HepG2 (cell line): ENCODE data around the gene HBS1L. TPM values are rescaled to one million over a fixed set of nuclear protein-coding genes. Genes with fewer than 3 reads are reported as not detected.

Experiments
- ATAC-seq: fragments of 200-7000 bp; cut with Tn5 transposase; 3 replicates; pipeline ENCODE4 v1.9.1; 2020; ENCODE audit warnings: mild to moderate bottlenecking, moderate library complexity
- BruUV-seq: library from RNA; stranded (reverse); fragments of 400-500 nt; replicated peaks from 2 replicates; lab custom pipeline; 2021; lab: Mats Ljungman, UMichigan
- CTCF ChIA-PET: fragments of 300-600 bp; formaldehyde crosslinking; extraction: SDS; loops from one replicate; lab custom pipeline; 2021; ENCODE audit warnings: low total read pairs, inconsistent platforms, low intra/inter-chr PET ratio; lab: Yijun Ruan, JAX
- POLR2A ChIA-PET: fragments of 350-600 bp; sonication (Branson Sonifier 250); formaldehyde crosslinking; loops from one replicate; lab custom pipeline; 2020; ENCODE audit warnings: antibody characterized with exemption, inconsistent platforms; lab: Yijun Ruan, JAX
- DNase-seq: peaks from one replicate; pipeline ENCODE4 v3.0.0-alpha.2; 2015; ENCODE audit warnings: low spot score
- FAIRE-seq: peaks from 3 replicates; lab custom pipeline; 2011; peaks lifted over from hg19 to GRCh38; lab: Jason Lieb, UNC
- H2AFZ ChIP-seq: one replicate; pipeline ENCODE4 v1.6.1; 2011; ENCODE audit warnings: low read length, inconsistent platforms
- H3K27ac ChIP-seq: fragments of 300-600 bp; 3 replicates; pipeline ENCODE4 v1.8.0; 2011; ENCODE audit warnings: mixed run types, mild to moderate bottlenecking, mixed read lengths, low read length, inconsistent platforms; ENCODE audit not compliant: insufficient read depth; ENCODE audit errors: extremely low read length
- H3K27me3 ChIP-seq, 2 experiments: fragments of 200-600 bp in 1 of 2; 2 replicates in 1 of 2; 3 replicates in 1 of 2; pipeline versions ENCODE4 v1.6.0 to v1.8.0; 2011; ENCODE audit warnings: low read length in 2 of 2, mild to moderate bottlenecking in 2 of 2, moderate library complexity in 2 of 2, inconsistent platforms in 1 of 2; ENCODE audit not compliant: insufficient read depth in 2 of 2, control insufficient read depth in 1 of 2
- H3K36me3 ChIP-seq, 2 experiments: fragments of 200-600 bp in 1 of 2; replicated peaks in 1 of 2; 2 replicates in 1 of 2; 3 replicates in 1 of 2; pipeline versions ENCODE4 v1.5.1 to v1.8.0; 2011; ENCODE audit warnings: low read length in 2 of 2, inconsistent platforms in 1 of 2; ENCODE audit not compliant: insufficient read depth in 2 of 2, control insufficient read depth in 1 of 2
- H3K4me1 ChIP-seq: 2 replicates; pipeline ENCODE4 v1.5.1; 2012; ENCODE audit warnings: low read length, inconsistent platforms; ENCODE audit not compliant: insufficient read depth
- H3K4me2 ChIP-seq: 2 replicates; pipeline ENCODE4 v1.6.0; 2011; ENCODE audit warnings: low read depth, low read length, inconsistent platforms
- H3K4me3 ChIP-seq, 3 experiments: fragments of 200-600 bp in 1 of 3; sonication (generic), shearing (Covaris generic) in 1 of 3; replicated peaks in 1 of 3; 2 replicates each; pipeline ENCODE4 v1.5.1; 2011 to 2016; ENCODE audit warnings: low read length in 3 of 3, inconsistent platforms in 2 of 3, low read depth in 2 of 3, mild to moderate bottlenecking in 2 of 3, control low read depth in 1 of 3, mixed read lengths in 1 of 3; ENCODE audit not compliant: insufficient read depth in 1 of 3
- H3K79me2 ChIP-seq: one replicate; pipeline ENCODE4 v1.6.1; 2011; ENCODE audit warnings: low read length, inconsistent platforms; ENCODE audit not compliant: insufficient read depth
- H3K9ac ChIP-seq: 2 replicates; pipeline ENCODE4 v1.6.0; 2011; ENCODE audit warnings: mild to moderate bottlenecking, low read depth, low read length, inconsistent platforms; ENCODE audit not compliant: insufficient read depth
- H3K9me3 ChIP-seq: 2 replicates; pipeline ENCODE4 v1.5.1; 2012; ENCODE audit warnings: mild to moderate bottlenecking, low read length
- H4K20me1 ChIP-seq: 2 replicates; pipeline ENCODE4 v1.6.0; 2011; ENCODE audit warnings: inconsistent platforms, mild to moderate bottlenecking, low read length, moderate library complexity; ENCODE audit not compliant: insufficient read depth
- AKNA ChIP-seq: sonication (generic); formaldehyde crosslinking; IDR thresholded peaks from 2 replicates; pipeline ENCODE4 v1.4.0; 2020; ENCODE audit warnings: missing genetic modification reagents, borderline replicate concordance
- BATF2 ChIP-seq: sonication (generic); formaldehyde crosslinking; IDR thresholded peaks from 2 replicates; pipeline ENCODE4 v1.8.0; 2022; ENCODE audit warnings: mild to moderate bottlenecking, missing genetic modification reagents, moderate library complexity
- CCDC6 ChIP-seq: sonication (generic); formaldehyde crosslinking; IDR thresholded peaks from 2 replicates; pipeline ENCODE4 v1.8.1; 2022; ENCODE audit warnings: mild to moderate bottlenecking, missing genetic modification reagents, moderate library complexity
- FIP1L1 ChIP-seq: fragments of 200-400 bp; formaldehyde crosslinking; IDR thresholded peaks from 2 replicates; pipeline ENCODE4 v1.6.1; 2018; ENCODE audit warnings: low read depth, mild to moderate bottlenecking, low read length, moderate library complexity, borderline replicate concordance; ENCODE audit not compliant: insufficient read depth
- SAP130 ChIP-seq: IDR thresholded peaks from 2 replicates; pipeline ENCODE4 v1.6.1; 2016; ENCODE audit warnings: low read depth
- SMARCC2 ChIP-seq: fragments of 450-650 bp; IDR thresholded peaks from 2 replicates; pipeline ENCODE4 v1.6.1; 2017; ENCODE audit warnings: antibody characterized with exemption, mild to moderate bottlenecking
- ZNF138 ChIP-seq: sonication (generic); formaldehyde crosslinking; IDR thresholded peaks from 2 replicates; pipeline ENCODE4 v1.5.0; 2020; ENCODE audit warnings: mild to moderate bottlenecking, low read depth, missing genetic modification reagents
- ZNF30 ChIP-seq: sonication (generic); formaldehyde crosslinking; IDR thresholded peaks from 2 replicates; pipeline ENCODE4 v1.5.0; 2020; ENCODE audit warnings: mild to moderate bottlenecking, missing genetic modification reagents
- ZNF34 ChIP-seq: sonication (generic); formaldehyde crosslinking; IDR thresholded peaks from 2 replicates; pipeline ENCODE4 v1.4.0; 2020; ENCODE audit warnings: mild to moderate bottlenecking, missing genetic modification reagents, borderline replicate concordance
- ZNF496 ChIP-seq: sonication (generic); formaldehyde crosslinking; IDR thresholded peaks from 2 replicates; pipeline ENCODE4 v1.8.1; 2023; ENCODE audit warnings: mild to moderate bottlenecking, moderate library complexity, missing genetic modification reagents; ENCODE audit not compliant: insufficient replicate concordance
- WGBS: methylation state at CpG from one replicate; pipeline ENCODE4 v1.1.6; 2017; ENCODE audit warnings: low lambda C conversion rate; 5-methylcytosine and 5-hydroxymethylcytosine counted together
- in situ Hi-C: cut with HindIII; loops from 2 replicates; pipeline ENCODE4 v1.10.0; 2017; ENCODE audit warnings: low pct_unique_long_range_greater_than_20kb; ENCODE audit not compliant: extremely low pct_ligation_motif_present
- intact Hi-C: fragments of 100-400 bp; cut with micrococcal nuclease; formaldehyde crosslinking; loops from one replicate; pipeline ENCODE4 v1.10.0; 2022; ENCODE audit not compliant: unreplicated experiment
- polyA plus RNA-seq, 8 experiments: library from polyadenylated mRNA; depleted of rRNA in 3 of 8; stranded (reverse) in 7 of 8; unstranded in 1 of 8; fragments of >200 nt; fragmentation: Illumina TruSeq in 4 of 8; extraction: Trizol in 4 of 8; gene quantifications; 2 replicates each; pipeline versions ENCODE4 v1.2.1 to v1.2.3, GENCODE V29; 2011 to 2016; ENCODE audit warnings: low read depth in 4 of 8, missing spikeins in 1 of 8, mixed read lengths in 1 of 8; ENCODE audit not compliant: insufficient read depth in 1 of 8
- total RNA-seq, 5 experiments: library from RNA; depleted of rRNA; stranded (reverse); fragments of >200 nt; fragmentation: Illumina TruSeq; extraction: Trizol; gene quantifications; 2 replicates each; pipeline ENCODE4 v1.2.3, GENCODE V29; 2016; ENCODE audit warnings: low read depth in 1 of 5
- TF ChIP-seq, protein P1 (sequence below): sonication (generic); formaldehyde crosslinking; IDR thresholded peaks from 2 replicates; pipeline ENCODE4 v1.9.0; 2022; ENCODE audit warnings: low read depth, missing genetic modification reagents

The HBS1L gene
- total and polyA plus RNA-seq, 2 of the 13 experiments (the other 11 are each of a cell fraction or from before 2014, with no cell fraction given), result 44.1 to 138 TPM

DNA sequence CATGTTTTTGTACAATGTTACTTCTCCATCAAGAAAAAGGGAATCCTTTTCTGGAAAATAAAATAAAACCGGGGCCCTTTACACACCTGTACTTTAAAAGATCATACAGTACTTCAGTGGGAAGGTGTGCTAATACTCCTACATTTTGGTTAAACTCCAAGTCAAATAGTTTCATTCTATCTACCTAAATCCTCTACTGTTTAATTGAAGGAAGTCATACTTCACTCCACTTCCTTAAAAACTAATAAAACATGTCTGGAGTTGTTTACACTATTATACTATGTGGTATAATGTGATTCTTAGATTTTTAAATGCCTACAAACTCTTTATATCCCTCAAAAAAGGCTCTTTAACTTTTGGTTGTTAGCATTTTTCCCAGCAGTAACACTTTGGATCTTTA lies 18.6 kb upstream of the HBS1L start:
- H3K9me3 ChIP-seq, result no peaks in the 10 kb centered on the region
- no TSS peak for BruUV-seq
- ChIA-PET POLR2A (no interaction called here), CTCF (no interaction called here)
- H3K4me3 ChIP-seq, result no peak overlapping the region
- H3K27ac ChIP-seq, result no peak overlapping the region
- H3K4me2 ChIP-seq, result 0 out of 2 replicates have a peak overlapping the region, but pooled peaks have one; percentile 10
- FAIRE-seq (no peak), DNase-seq (no peak), ATAC-seq (no peak)
- peaks cover 7% of the 10 kb centered on the region for H3K4me1 ChIP-seq
- H3K27me3 ChIP-seq, result peaks cover under 1 to 2% of the 10 kb centered on the region in 2 experiments; a peak in 3 of 5 replicates
- no peaks in the 10 kb centered on the region for H3K79me2 ChIP-seq
- intact Hi-C loops (no loop called here), in situ Hi-C loops (no loop called here)
- H3K9ac ChIP-seq, result no peak overlapping the region
- 0% methylated on average over 1 of the region's 1 CpG for WGBS
- TF ChIP-seq ZNF496 (CRISPR knock-in tag), result no peak
- no peak for TF ChIP-seq FIP1L1
- TF ChIP-seq, protein P1, sequence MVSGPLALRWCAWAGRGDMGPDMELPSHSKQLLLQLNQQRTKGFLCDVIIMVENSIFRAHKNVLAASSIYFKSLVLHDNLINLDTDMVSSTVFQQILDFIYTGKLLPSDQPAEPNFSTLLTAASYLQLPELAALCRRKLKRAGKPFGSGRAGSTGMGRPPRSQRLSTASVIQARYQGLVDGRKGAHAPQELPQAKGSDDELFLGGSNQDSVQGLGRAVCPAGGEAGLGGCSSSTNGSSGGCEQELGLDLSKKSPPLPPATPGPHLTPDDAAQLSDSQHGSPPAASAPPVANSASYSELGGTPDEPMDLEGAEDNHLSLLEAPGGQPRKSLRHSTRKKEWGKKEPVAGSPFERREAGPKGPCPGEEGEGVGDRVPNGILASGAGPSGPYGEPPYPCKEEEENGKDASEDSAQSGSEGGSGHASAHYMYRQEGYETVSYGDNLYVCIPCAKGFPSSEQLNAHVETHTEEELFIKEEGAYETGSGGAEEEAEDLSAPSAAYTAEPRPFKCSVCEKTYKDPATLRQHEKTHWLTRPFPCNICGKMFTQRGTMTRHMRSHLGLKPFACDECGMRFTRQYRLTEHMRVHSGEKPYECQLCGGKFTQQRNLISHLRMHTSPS (CRISPR knock-in tag), result no peak
- no peak for TF ChIP-seq CCDC6
- no peak for TF ChIP-seq ZNF138 (CRISPR knock-in tag)
- TF ChIP-seq ZNF34 (CRISPR knock-in tag), result no peak
- no peak for TF ChIP-seq SAP130
- no peak for TF ChIP-seq SMARCC2
- no peak for TF ChIP-seq ZNF30
- TF ChIP-seq BATF2 (CRISPR knock-in tag), result no peak
- TF ChIP-seq AKNA, result no peak
- H4K20me1 ChIP-seq, result no peaks in the 10 kb centered on the region
- no peak overlapping the region for H2AFZ ChIP-seq
- no peaks in the 10 kb centered on the region for H3K36me3 ChIP-seq
